Activated T-helper 17 cell treated with anti-CD3 and anti-CD28 coated beads, Interleukin-2, amount 50 U/mL, for 72 hours (primary cell): ENCODE measurements around the gene TWF2. TPM values are rescaled to one million over a fixed set of nuclear protein-coding genes. Genes with fewer than 3 reads are reported as not detected.

Experiments
- ATAC-seq: fragments of 150-1000 bp; cut with Tn5 transposase; replicated peaks from 2 replicates; pipeline ENCODE4 v1.10.0; 2021; ENCODE audit warnings: mild to moderate bottlenecking, moderate library complexity
- H3K27ac Mint-ChIP-seq: one replicate; pipeline ENCODE4 v1.8.0; 2022; ENCODE audit warnings: mixed read lengths
- H3K27me3 Mint-ChIP-seq: one replicate; pipeline ENCODE4 v1.8.0; 2022; ENCODE audit warnings: mixed read lengths
- H3K36me3 Mint-ChIP-seq: one replicate; pipeline ENCODE4 v1.8.0; 2022; ENCODE audit warnings: low read depth, mild to moderate bottlenecking, mixed read lengths
- H3K4me1 Mint-ChIP-seq: one replicate; pipeline ENCODE4 v1.8.0; 2022; ENCODE audit warnings: mixed read lengths
- H3K4me3 Mint-ChIP-seq: one replicate; pipeline ENCODE4 v1.8.0; 2022; ENCODE audit warnings: mild to moderate bottlenecking, mixed read lengths
- H3K9me3 Mint-ChIP-seq: one replicate; pipeline ENCODE4 v1.8.0; 2022; ENCODE audit warnings: mixed read lengths
- total RNA-seq, 2 donors: library from RNA; stranded (reverse); gene quantifications; one replicate each; pipeline ENCODE4 v1.2.3, GENCODE V29; 2022

Gene TWF2
- total RNA-seq, 2 donors from 2014 or later, result 89.9 to 159 TPM

DNA sequence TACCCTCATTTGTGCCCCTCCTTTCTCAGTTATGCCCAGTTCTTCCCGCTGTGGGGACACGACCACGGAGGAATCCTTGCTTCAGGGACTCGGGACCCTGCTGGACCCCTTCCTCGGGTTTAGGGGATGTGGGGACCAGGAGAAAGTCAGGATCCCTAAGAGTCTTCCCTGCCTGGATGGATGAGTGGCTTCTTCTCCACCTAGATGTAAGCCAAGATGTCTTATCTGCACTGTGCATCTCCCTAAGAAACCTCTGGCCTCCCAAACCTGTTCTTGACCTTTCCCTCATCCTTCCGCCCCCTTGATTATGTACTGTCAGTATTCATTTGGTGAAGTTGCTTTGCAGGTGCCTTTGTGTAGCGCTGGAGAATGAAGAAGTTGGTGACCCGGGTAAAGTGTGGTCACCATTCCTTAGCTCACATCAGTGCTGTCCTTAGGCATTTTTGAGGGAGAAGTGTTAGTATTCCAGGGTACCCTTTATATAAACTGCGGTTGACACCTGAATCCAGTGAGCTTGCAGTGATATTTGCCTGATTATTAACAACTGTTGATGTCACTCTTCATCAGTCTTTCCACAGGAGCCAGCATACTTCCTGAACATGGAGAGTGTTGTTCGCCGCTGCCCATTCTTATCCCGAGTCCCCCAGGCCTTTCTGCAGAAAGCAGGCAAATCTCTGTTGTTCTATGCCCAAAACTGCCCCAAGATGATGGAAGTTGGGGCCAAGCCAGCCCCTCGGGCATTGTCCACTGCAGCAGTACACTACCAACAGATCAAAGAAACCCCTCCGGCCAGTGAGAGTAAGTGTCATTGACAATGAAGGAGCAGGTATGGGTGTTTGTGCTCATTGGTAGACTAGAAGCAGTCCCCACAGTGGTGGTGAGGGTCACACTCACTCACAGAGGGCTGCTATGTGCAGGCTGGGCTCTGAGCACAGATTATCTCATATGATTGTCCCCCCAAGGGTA lies 40.0 kb downstream of the TWF2 start:
- no peaks in the 10 kb centered on the region for H3K9me3 Mint-ChIP-seq
- peaks cover 59% of the 10 kb centered on the region for H3K36me3 Mint-ChIP-seq
- ATAC-seq, result no peak
- H3K4me3 Mint-ChIP-seq, result peak overlapping the region; percentile 98
- H3K4me1 Mint-ChIP-seq, result peaks cover 33% of the 10 kb centered on the region
- peak overlapping the region; percentile 98 for H3K27ac Mint-ChIP-seq
- no peaks in the 10 kb centered on the region for H3K27me3 Mint-ChIP-seq

- peak within 1 kb of the TSS; percentile 98 for H3K4me3 Mint-ChIP-seq
- peak; percentile 93 for ATAC-seq
- peaks cover 33% of the 10 kb centered on the region for H3K4me1 Mint-ChIP-seq
- peak within 1 kb of the TSS; percentile 98 for H3K27ac Mint-ChIP-seq
- no peaks in the 10 kb centered on the region for H3K9me3 Mint-ChIP-seq
- peaks cover 50% of the 10 kb centered on the region for H3K36me3 Mint-ChIP-seq
- no peaks in the 10 kb centered on the region for H3K27me3 Mint-ChIP-seq
These were observed 40.9 kb downstream of the TWF2 start, which contains the start of gene ALAS1 for GRCh38 chr3:52197842-52198625. Gene ALAS1 (plus strand): TSS chr3:52198160. CDS start chr3:52199242, 1,082 bp downstream.

DNA sequence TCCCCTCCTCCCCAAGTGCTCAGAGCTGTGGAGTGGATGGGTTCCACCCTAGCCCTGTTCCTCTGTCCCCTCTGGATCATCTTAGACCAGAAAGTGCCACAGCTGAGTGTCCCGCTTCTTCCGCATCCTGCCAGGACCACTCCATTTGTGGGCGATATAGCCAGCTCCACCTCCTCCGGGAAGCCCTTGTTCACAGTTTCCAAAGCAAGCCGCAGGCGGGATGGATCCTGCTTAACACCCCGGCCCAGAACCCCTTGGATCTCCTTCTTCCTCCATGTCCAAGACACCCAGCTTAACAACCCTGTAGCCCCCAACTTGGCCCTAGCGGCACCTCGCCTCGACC lies 41.5 kb downstream of the TWF2 start:
- Mint-ChIP-seq H3K27ac (peak overlapping the region; percentile 98), H3K9me3 (no peaks in the 10 kb centered on the region), H3K27me3 (no peaks in the 10 kb centered on the region), H3K4me3 (peak overlapping the region; percentile 98), H3K4me1 (peaks cover 33% of the 10 kb centered on the region), H3K36me3 (peaks cover 44% of the 10 kb centered on the region)
- ATAC-seq, result peak; percentile 1

DNA sequence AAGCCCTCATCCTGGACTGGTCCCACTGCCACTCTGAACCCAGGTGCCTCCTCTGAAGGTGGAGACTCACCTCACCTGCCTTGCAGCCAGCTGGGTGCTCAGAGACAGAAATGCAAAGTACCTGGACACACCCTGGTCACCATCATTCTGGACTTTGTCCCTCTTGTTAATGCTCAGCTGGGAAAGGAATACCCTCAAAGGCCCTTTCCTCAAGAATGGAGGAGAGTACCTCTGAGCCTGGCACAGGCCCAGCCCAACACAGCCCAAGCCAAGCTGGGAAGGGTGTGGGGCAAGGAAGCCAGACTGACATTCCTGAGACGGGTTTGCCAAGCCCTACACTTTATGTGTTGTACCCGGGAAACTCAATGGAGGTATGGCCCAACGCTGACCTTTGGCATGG lies 42.0 kb downstream of the TWF2 start:
- Mint-ChIP-seq H3K4me3 (peak overlapping the region; percentile 98), H3K27me3 (no peaks in the 10 kb centered on the region), H3K4me1 (peaks cover 33% of the 10 kb centered on the region), H3K9me3 (no peaks in the 10 kb centered on the region), H3K36me3 (peaks cover 39% of the 10 kb centered on the region), H3K27ac (peak overlapping the region; percentile 98)
- ATAC-seq, result no peak

GRCh38 chr3:52195823-52196331 lies 43.1 kb downstream of the TWF2 start:
- Mint-ChIP-seq H3K9me3 (no peaks in the 10 kb centered on the region), H3K27ac (peak overlapping the region; percentile 98), H3K27me3 (no peaks in the 10 kb centered on the region), H3K4me3 (no peak overlapping the region), H3K36me3 (peaks cover 28% of the 10 kb centered on the region), H3K4me1 (peaks cover 30% of the 10 kb centered on the region)
- peak; percentile 3 for ATAC-seq

- H3K9me3 Mint-ChIP-seq, result no peaks in the 10 kb centered on the region
- peaks cover 22% of the 10 kb centered on the region for H3K36me3 Mint-ChIP-seq
- no peak overlapping the region for H3K4me3 Mint-ChIP-seq
- no peak overlapping the region for H3K27ac Mint-ChIP-seq
- no peaks in the 10 kb centered on the region for H3K27me3 Mint-ChIP-seq
- peaks cover 27% of the 10 kb centered on the region for H3K4me1 Mint-ChIP-seq
- no peak for ATAC-seq
These were observed 43.7 kb downstream of the TWF2 start for GRCh38 chr3:52195291-52195597.

DNA sequence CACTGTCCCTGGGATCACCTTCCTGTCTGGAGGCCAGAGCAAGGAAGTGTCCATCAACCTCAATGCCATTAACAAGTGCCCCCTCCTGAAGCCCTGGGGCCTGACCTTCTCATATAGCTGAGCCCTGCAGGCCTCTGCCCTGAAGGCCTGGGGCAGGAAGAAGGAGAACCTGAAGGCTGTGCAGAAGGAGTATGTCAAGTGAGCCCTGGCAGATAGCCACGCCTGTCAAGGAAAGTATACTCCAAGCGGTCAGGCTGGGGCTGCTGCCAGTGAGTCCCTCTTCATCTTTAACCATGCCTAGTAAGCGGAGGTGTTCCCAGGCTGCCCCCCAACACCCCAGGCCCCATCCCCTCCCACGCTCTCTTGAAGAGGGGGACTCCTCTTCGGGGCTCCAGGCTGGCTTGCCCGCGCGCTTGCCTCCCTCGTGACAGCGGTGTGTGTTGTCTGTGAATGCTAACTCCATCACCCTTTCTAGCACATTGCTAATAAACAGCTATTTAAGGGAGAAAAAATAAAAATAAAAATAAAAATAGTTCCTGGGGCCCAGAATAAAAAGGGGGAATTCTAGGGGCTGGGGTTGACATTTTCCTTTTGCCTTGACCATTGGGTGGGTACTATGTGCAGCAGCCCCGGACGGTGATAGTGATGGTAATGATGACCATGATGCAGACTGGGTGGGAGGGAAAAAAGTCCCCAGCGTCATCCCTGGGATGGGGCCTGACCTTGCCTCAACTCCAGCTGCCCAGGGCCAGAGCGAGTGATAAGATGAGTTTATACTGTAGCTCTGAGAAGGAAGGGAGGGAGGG lies 44.3 kb downstream of the TWF2 start:
- no peaks in the 10 kb centered on the region for H3K9me3 Mint-ChIP-seq
- peaks cover 25% of the 10 kb centered on the region for H3K4me1 Mint-ChIP-seq
- no peaks in the 10 kb centered on the region for H3K27me3 Mint-ChIP-seq
- no peak overlapping the region for H3K27ac Mint-ChIP-seq
- peaks cover 16% of the 10 kb centered on the region for H3K36me3 Mint-ChIP-seq
- ATAC-seq, result no peak
- no peak overlapping the region for H3K4me3 Mint-ChIP-seq

DNA sequence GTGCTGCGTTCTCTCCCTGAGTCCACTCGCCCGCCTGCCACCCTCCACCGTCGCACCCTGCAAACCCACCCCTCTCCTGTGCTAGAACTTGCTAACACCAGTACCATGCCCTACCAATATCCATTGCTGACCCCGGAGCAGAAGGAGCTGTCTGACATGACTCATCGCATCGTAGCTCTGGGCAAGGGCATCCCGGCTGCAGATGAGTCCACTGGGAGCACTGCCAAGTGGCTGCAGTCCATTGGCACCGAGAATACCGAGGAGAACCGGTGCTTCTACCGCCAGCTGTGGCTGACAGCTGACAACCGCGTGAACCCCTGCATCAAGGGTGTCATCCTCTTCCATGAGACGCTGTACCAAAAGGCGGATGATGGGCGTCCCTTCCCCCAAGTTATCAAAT lies 45.9 kb downstream of the TWF2 start:
- ATAC-seq, result no peak

GRCh38 chr3:52191663-52192062 lies 47.3 kb downstream of the TWF2 start:
- Mint-ChIP-seq H3K9me3 (no peaks in the 10 kb centered on the region), H3K27ac (no peak overlapping the region), H3K4me1 (peaks cover 11% of the 10 kb centered on the region), H3K27me3 (no peaks in the 10 kb centered on the region), H3K4me3 (no peak overlapping the region), H3K36me3 (no peaks in the 10 kb centered on the region)
- ATAC-seq, result no peak

More for the DNA sequence above, 45.9 kb downstream of the TWF2 start:
- H3K4me3 Mint-ChIP-seq, result no peak overlapping the region
- H3K36me3 Mint-ChIP-seq, result peaks cover under 1% of the 10 kb centered on the region
- H3K9me3 Mint-ChIP-seq, result no peaks in the 10 kb centered on the region
- no peak overlapping the region for H3K27ac Mint-ChIP-seq
- no peaks in the 10 kb centered on the region for H3K27me3 Mint-ChIP-seq
- H3K4me1 Mint-ChIP-seq, result peaks cover 17% of the 10 kb centered on the region

- H3K27ac Mint-ChIP-seq, result no peak overlapping the region
- H3K4me1 Mint-ChIP-seq, result peaks cover 4% of the 10 kb centered on the region
- ATAC-seq, result no peak
- no peaks in the 10 kb centered on the region for H3K36me3 Mint-ChIP-seq
- no peaks in the 10 kb centered on the region for H3K27me3 Mint-ChIP-seq
- H3K4me3 Mint-ChIP-seq, result no peak overlapping the region
- no peaks in the 10 kb centered on the region for H3K9me3 Mint-ChIP-seq
These were observed 48.5 kb downstream of the TWF2 start for GRCh38 chr3:52190294-52191074.

DNA sequence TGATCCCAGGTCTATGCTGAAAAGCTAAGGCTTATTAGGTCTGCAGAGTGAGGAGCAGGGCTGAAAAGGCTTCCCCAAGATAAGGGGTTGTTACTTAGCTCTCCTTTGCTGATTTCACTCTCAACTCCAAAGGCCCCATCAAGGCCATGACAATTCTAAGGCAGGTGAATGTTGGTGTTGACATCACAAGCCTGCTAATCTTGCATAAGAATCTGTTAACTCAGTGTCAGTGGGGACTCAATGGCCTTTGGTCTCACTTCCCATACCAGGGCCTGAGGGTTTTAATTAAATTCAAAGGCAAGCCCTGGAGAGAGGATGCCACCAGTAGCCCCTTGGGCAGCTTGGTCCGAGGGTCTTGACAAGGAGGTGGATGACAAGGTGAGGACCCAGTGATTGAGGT lies 50.4 kb downstream of the TWF2 start:
- Mint-ChIP-seq H3K4me3 (no peak overlapping the region), H3K9me3 (no peaks in the 10 kb centered on the region), H3K36me3 (no peaks in the 10 kb centered on the region), H3K27me3 (no peaks in the 10 kb centered on the region), H3K4me1 (peaks cover 4% of the 10 kb centered on the region), H3K27ac (peak overlapping the region; percentile 7)
- no peak for ATAC-seq

- no peaks in the 10 kb centered on the region for H3K27me3 Mint-ChIP-seq
- no peaks in the 10 kb centered on the region for H3K36me3 Mint-ChIP-seq
- no peak overlapping the region for H3K27ac Mint-ChIP-seq
- peaks cover 10% of the 10 kb centered on the region for H3K4me1 Mint-ChIP-seq
- no peaks in the 10 kb centered on the region for H3K9me3 Mint-ChIP-seq
- no peak overlapping the region for H3K4me3 Mint-ChIP-seq
- no peak for ATAC-seq
These were observed 52.2 kb downstream of the TWF2 start for GRCh38 chr3:52186729-52187128.

DNA sequence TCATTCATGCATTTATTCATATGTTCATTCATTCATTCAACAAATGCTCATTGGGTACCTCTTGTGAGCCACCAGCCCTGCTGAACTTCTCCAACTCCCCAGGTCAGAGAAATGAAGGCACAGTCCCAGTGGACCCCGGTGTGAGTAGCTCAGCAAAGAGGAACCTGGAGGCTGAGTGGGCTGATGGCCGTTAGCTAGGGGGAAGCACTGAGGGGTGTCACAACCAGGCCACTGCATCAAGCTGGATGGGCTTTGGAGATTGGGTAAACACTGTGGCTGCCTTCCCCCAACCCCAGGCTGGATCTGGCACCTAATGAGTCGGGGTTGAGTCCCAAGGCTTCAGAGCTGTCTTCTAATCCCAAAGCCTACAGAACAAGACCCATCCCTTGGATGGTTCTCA lies 53.1 kb downstream of the TWF2 start:
- no peaks in the 10 kb centered on the region for H3K9me3 Mint-ChIP-seq
- no peak overlapping the region for H3K4me3 Mint-ChIP-seq
- no peaks in the 10 kb centered on the region for H3K36me3 Mint-ChIP-seq
- ATAC-seq, result no peak
- H3K27ac Mint-ChIP-seq, result no peak overlapping the region
- no peaks in the 10 kb centered on the region for H3K27me3 Mint-ChIP-seq
- H3K4me1 Mint-ChIP-seq, result peaks cover 10% of the 10 kb centered on the region
